SJCRH30 (cell line): ENCODE data around the gene CD302. TPM values are rescaled to one million over a fixed set of nuclear protein-coding genes. Genes with fewer than 3 reads are reported as not detected.
"Not testable (repeated sequence)": the region's sequence is repeated elsewhere in the genome, so short reads cannot be mapped to it uniquely, and the experiment has no call there.

Experiments used
- DNase-seq, 2 experiments: peaks; one replicate each; pipeline ENCODE4 v3.0.0-alpha.2; 2015 to 2020
- H3K27ac ChIP-seq: fragments of 250-450 bp; sonication (Bioruptor Pico); 2 replicates; pipeline ENCODE4 v1.5.1; 2020; ENCODE audit warnings: mild to moderate bottlenecking, moderate library complexity
- H3K27me3 ChIP-seq: fragments of 250-450 bp; sonication (Bioruptor Pico); 2 replicates; pipeline ENCODE4 v1.5.1; 2020; ENCODE audit warnings: mild to moderate bottlenecking, moderate library complexity
- H3K36me3 ChIP-seq: fragments of 250-450 bp; sonication (Bioruptor Pico); 2 replicates; pipeline ENCODE4 v1.5.1; 2020; ENCODE audit warnings: mild to moderate bottlenecking, moderate library complexity
- H3K4me1 ChIP-seq: fragments of 250-450 bp; sonication (Bioruptor Pico); 2 replicates; pipeline ENCODE4 v1.5.1; 2020; ENCODE audit warnings: mild to moderate bottlenecking, moderate library complexity
- H3K4me3 ChIP-seq: fragments of 250-450 bp; sonication (Bioruptor Pico); 2 replicates; pipeline ENCODE4 v1.5.1; 2020; ENCODE audit warnings: mild to moderate bottlenecking, moderate library complexity
- H3K9me3 ChIP-seq: fragments of 250-450 bp; sonication (Bioruptor Pico); replicated peaks from 2 replicates; pipeline ENCODE4 v1.5.1; 2020; ENCODE audit warnings: mild to moderate bottlenecking, moderate library complexity
- total RNA-seq: library from RNA; depleted of rRNA; stranded (reverse); fragments of >200 nt; shearing (Covaris generic); gene quantifications from 2 replicates; pipeline ENCODE4 v1.2.3, GENCODE V29; 2014

Gene CD302
- total RNA-seq, 1 experiment from 2014 or later: 1.8 TPM

- DNase-seq: no peak
- H3K4me3 ChIP-seq: no peak overlapping the region
- no peaks in the 10 kb centered on the region for H3K9me3 ChIP-seq
- H3K27me3 ChIP-seq: no peaks in the 10 kb centered on the region
- H3K4me1 ChIP-seq: no peaks in the 10 kb centered on the region
- no peak overlapping the region for H3K27ac ChIP-seq
- H3K36me3 ChIP-seq: peaks cover 83% of the 10 kb centered on the region
These were observed 49.9 kb downstream of the CD302 start for GRCh38 chr2:159748089-159748488.

DNA sequence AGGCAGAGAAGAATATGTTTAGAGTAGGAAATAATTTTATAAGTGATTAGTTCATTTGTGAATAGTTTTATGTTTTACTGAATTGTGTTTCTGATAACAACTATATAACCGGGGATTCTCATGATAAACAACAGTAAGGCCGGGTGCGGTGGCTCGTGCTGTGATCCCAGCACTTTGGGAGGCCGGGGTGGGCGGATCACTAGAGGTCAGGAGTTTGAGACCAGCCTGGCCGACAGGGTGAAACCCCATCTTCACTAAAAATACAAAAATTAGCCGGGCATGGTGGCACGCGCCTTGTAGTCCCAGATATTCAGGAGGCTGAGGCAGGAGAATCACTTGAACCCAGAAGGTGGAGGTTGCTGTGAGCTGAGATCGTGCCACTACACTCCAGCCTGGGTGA, 52.8 kb downstream of the CD302 start:
- not testable (repeated sequence) for H3K27me3 ChIP-seq, H3K4me3 ChIP-seq, DNase-seq, H3K4me1 ChIP-seq, H3K27ac ChIP-seq, H3K9me3 ChIP-seq
- H3K36me3 ChIP-seq: peaks cover 83% of the 10 kb centered on the region

DNA sequence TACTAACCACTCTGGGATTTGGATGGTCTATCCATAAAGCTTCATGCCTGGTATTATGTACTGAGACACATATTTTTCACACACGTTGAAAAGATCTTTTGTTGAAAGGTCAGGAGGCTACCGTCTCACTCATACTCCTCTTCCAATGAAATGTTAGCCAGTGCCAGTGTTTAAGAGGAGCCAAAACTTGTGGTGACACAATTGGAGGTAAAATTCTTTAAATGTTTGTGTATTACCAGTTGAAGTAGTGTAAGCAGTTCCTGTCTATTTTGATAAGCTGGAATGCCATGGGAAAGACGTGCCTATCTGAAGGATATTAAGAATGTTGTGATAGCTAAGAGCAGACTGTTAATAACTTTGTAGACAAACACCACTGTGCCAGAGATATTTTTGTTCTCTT, 53.6 kb downstream of the CD302 start:
- H3K36me3 ChIP-seq: peaks cover 85% of the 10 kb centered on the region
- no peak for DNase-seq

GRCh38 chr2:159742846-159743245, 55.2 kb downstream of the CD302 start:
- Histone ChIP-seq H3K4me1 (0 out of 2 replicates have a peak, but pooled peaks cover 2% of the 10 kb centered on the region), H3K4me3 (no peak overlapping the region), H3K9me3 (no peaks in the 10 kb centered on the region), H3K27me3 (no peaks in the 10 kb centered on the region), H3K36me3 (peaks cover 83% of the 10 kb centered on the region), H3K27ac (no peak overlapping the region)
- no peak for DNase-seq

More for the DNA sequence above, 53.6 kb downstream of the CD302 start:
- H3K9me3 ChIP-seq: no peaks in the 10 kb centered on the region
- H3K4me3 ChIP-seq: no peak overlapping the region
- no peaks in the 10 kb centered on the region for H3K27me3 ChIP-seq
- H3K4me1 ChIP-seq: 0 out of 2 replicates have a peak, but pooled peaks cover under 1% of the 10 kb centered on the region
- no peak overlapping the region; the same call in 1 of the 2 replicates for H3K27ac ChIP-seq

GRCh38 chr2:159738509-159739390, 59.3 kb downstream of the CD302 start:
- H3K36me3 ChIP-seq: peaks cover 81% of the 10 kb centered on the region
- H3K4me1 ChIP-seq: 0 out of 2 replicates have a peak, but pooled peaks cover 2% of the 10 kb centered on the region
- H3K9me3 ChIP-seq: no peaks in the 10 kb centered on the region
- DNase-seq: peak; percentile 32 to 41
- H3K27me3 ChIP-seq: no peaks in the 10 kb centered on the region
- H3K27ac ChIP-seq: no peak overlapping the region
- no peak overlapping the region for H3K4me3 ChIP-seq

GRCh38 chr2:159737917-159738296, 60.1 kb downstream of the CD302 start:
- Histone ChIP-seq H3K27ac (no peak overlapping the region), H3K9me3 (no peaks in the 10 kb centered on the region), H3K36me3 (peaks cover 83% of the 10 kb centered on the region), H3K27me3 (no peaks in the 10 kb centered on the region), H3K4me1 (0 out of 2 replicates have a peak, but pooled peaks cover 2% of the 10 kb centered on the region), H3K4me3 (no peak overlapping the region)
- no peak for DNase-seq

DNA sequence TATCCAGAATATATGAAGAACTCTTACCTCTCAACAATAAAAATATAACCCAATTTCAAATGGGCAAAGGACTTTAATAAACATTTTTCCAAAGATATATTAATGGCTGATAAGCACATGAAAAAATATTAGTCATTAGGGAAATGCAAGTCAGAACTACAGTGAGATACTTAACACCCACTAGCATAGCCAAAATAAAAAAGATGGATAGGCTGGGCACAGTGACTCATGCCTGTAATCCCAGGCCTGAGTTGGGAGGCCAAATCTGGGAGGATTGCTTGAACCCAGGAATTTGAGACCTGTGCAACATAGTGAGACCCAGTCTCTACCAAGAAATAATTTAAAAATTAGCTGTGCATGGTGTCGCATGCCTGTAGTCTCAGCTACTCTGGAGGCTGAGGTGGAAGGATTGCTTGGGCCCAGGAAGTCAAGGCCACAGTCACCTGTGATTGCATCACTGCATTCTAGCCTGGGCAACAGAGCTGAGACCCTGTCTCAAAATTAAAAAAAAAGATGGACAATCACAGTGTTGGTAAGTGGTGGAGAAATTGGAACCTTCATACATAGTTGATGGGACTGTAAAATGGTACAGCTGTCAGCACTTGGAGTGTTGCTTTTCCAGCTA, 60.6 kb downstream of the CD302 start:
- Histone ChIP-seq H3K27ac (no peak overlapping the region), H3K4me1 (0 out of 2 replicates have a peak, but pooled peaks cover 2% of the 10 kb centered on the region), H3K36me3 (peaks cover 82% of the 10 kb centered on the region), H3K27me3 (no peaks in the 10 kb centered on the region), H3K4me3 (no peak overlapping the region), H3K9me3 (no peaks in the 10 kb centered on the region)
- DNase-seq: no peak

GRCh38 chr2:159736048-159736447, 62.0 kb downstream of the CD302 start:
- no peak overlapping the region for H3K27ac ChIP-seq
- no peak for DNase-seq

DNA sequence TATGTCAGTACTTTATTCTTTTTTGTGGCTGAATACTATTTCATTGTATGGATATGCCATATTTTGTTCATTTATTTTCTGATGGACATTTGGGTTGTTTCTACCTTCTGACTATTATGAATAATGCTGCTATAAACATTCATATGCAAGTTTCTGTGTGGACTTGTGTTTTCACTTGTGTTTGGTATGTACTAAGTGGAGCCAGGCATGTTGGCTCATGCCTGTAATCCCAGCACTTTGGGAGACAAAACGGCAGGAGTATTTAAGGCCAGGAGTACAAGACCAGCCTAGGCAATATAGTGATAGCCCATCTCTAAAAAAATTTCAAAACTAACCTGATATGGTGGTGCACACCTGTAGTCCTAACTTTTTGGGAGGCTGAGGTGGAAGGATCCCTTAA, 62.4 kb downstream of the CD302 start:
- Histone ChIP-seq H3K36me3 (peaks cover 87% of the 10 kb centered on the region), H3K4me1 (0 out of 2 replicates have a peak, but pooled peaks cover 2% of the 10 kb centered on the region), H3K27me3 (no peaks in the 10 kb centered on the region), H3K27ac (no peak overlapping the region), H3K9me3 (no peaks in the 10 kb centered on the region), H3K4me3 (no peak overlapping the region)
- DNase-seq: no peak

More at GRCh38 chr2:159736048-159736447, 62.0 kb downstream of the CD302 start:
- H3K4me3 ChIP-seq: no peak overlapping the region
- H3K27me3 ChIP-seq: no peaks in the 10 kb centered on the region
- no peaks in the 10 kb centered on the region for H3K9me3 ChIP-seq
- H3K36me3 ChIP-seq: peaks cover 84% of the 10 kb centered on the region
- H3K4me1 ChIP-seq: 0 out of 2 replicates have a peak, but pooled peaks cover 2% of the 10 kb centered on the region

DNA sequence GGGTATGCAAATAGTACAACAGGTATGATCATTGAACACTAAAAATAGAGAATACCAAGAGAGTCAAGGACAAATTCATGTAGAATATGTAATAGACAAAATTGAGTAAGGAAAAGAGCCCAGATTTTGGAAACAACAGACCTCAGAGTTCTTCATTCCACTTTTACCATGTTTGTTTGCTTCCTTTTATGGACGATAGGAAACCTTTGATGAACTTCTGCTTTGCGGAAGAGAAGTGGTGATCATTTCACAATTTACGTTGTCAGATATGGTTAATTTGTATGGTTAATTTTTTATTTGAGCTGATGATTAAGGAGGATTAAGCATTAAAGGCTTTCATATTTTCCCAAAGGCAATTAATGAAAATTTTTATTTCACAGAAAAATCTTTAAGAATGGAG, 69.4 kb downstream of the CD302 start:
- H3K27ac ChIP-seq: no peak overlapping the region
- peaks cover 62% of the 10 kb centered on the region for H3K36me3 ChIP-seq
- H3K4me3 ChIP-seq: no peak overlapping the region
- H3K4me1 ChIP-seq: no peaks in the 10 kb centered on the region
- H3K9me3 ChIP-seq: 0 out of 2 replicates have a peak, but pooled peaks cover 5% of the 10 kb centered on the region
- H3K27me3 ChIP-seq: no peaks in the 10 kb centered on the region
- DNase-seq: no peak

DNA sequence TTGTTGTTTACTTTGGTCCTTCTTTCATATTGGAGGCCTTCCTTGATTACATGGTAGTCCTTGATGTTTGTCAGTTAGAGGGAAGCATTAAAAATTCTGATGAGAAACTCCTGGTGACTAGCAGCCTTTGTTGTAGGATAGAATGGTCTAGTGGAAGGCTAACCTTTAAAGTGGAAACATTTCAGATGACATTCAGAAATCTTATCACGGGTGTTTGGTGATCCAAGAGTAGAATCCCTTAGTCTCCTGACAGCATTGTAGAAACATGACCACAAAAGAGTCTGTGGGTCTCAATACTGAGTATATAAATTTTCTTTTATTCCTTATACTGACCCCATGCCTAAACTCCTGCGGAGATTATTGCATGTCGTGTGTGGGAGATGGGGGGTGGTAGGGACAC, 72.3 kb downstream of the CD302 start:
- Histone ChIP-seq H3K36me3 (peaks cover 59% of the 10 kb centered on the region), H3K4me1 (no peaks in the 10 kb centered on the region), H3K27me3 (no peaks in the 10 kb centered on the region), H3K4me3 (no peak overlapping the region), H3K27ac (no peak overlapping the region), H3K9me3 (0 out of 2 replicates have a peak, but pooled peaks cover 5% of the 10 kb centered on the region)
- DNase-seq: no peak

DNA sequence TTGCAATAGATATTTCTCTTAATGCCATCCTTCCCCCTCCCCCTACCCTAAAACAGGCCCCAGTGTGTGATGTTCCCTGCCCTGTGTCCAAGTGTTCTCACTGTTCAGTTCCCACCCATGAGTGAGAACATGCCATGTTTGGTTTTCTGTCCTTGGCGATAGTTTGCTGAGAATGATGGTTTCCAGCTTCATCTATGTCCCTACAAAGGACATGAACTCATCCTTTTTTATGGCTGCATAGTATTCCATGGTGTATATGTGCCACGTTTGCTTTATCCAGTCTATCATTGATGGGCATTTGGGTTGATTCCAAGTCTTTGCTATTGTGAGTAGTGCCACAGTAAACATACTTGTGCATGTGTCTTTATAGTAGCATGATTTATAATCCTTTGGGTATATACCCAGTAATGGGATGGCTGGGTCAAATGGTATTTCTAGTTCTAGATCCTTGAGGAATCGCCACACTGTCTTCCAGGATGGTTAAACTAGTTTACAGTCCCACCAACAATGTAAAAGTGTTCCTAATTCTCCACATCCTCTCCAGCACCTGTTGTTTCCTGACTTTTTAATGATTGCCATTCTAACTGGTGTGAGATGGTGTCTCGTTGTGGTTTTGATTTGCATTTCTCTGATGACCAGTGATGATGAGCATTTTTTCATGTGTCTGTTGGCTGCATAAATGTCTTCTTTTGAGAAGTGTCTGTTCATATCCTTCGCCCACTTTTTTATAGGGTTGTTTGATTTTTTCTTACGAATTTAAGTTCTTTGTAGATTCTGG, 73.0 kb downstream of the CD302 start:
- not testable (repeated sequence) for H3K9me3 ChIP-seq, DNase-seq, H3K4me3 ChIP-seq, H3K4me1 ChIP-seq, H3K27me3 ChIP-seq, H3K27ac ChIP-seq
- H3K36me3 ChIP-seq: peaks cover 58% of the 10 kb centered on the region

GRCh38 chr2:159722580-159722979, 75.4 kb downstream of the CD302 start:
- H3K4me3 ChIP-seq: no peak overlapping the region
- peaks cover 69% of the 10 kb centered on the region for H3K36me3 ChIP-seq
- DNase-seq: no peak
- H3K27ac ChIP-seq: no peak overlapping the region
- 0 out of 2 replicates have a peak, but pooled peaks cover 5% of the 10 kb centered on the region for H3K9me3 ChIP-seq
- no peaks in the 10 kb centered on the region for H3K4me1 ChIP-seq
- H3K27me3 ChIP-seq: no peaks in the 10 kb centered on the region

DNA sequence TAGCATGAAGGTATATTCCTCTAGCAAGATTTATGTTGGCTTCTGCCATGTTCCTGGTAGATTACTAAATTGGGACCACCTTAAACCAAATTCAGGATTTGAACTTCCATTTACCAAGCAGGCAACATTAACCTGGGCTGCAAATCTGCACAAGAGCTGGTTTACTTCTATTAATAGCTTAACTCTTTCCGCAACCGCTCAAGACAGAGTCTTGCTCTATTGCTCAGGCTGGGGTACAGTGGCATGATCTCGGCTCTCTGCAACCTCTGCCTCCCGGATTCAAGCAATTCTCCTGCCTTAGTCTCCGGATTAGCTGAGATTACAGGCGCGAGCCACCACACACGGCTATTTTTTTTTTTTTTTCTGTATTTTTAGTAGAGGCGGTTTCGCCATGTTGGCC, 77.3 kb downstream of the CD302 start:
- no peak for DNase-seq
- H3K4me1 ChIP-seq: no peaks in the 10 kb centered on the region
- H3K4me3 ChIP-seq: no peak overlapping the region
- peaks cover 84% of the 10 kb centered on the region for H3K36me3 ChIP-seq
- no peaks in the 10 kb centered on the region for H3K27me3 ChIP-seq
- no peak overlapping the region for H3K27ac ChIP-seq
- 0 out of 2 replicates have a peak, but pooled peaks cover 5% of the 10 kb centered on the region for H3K9me3 ChIP-seq
